Measurements from ENCODE around the gene REEP3. TPM values are rescaled to one million over a fixed set of nuclear protein-coding genes. Genes with fewer than 3 reads are reported as not detected.

The REEP3 gene
- total RNA-seq, 3 donors from 2014 or later (not counting 1 experiment from before 2014, with no cell fraction given) = 4.6 to 10.2 (median 8.3) TPM

DNA sequence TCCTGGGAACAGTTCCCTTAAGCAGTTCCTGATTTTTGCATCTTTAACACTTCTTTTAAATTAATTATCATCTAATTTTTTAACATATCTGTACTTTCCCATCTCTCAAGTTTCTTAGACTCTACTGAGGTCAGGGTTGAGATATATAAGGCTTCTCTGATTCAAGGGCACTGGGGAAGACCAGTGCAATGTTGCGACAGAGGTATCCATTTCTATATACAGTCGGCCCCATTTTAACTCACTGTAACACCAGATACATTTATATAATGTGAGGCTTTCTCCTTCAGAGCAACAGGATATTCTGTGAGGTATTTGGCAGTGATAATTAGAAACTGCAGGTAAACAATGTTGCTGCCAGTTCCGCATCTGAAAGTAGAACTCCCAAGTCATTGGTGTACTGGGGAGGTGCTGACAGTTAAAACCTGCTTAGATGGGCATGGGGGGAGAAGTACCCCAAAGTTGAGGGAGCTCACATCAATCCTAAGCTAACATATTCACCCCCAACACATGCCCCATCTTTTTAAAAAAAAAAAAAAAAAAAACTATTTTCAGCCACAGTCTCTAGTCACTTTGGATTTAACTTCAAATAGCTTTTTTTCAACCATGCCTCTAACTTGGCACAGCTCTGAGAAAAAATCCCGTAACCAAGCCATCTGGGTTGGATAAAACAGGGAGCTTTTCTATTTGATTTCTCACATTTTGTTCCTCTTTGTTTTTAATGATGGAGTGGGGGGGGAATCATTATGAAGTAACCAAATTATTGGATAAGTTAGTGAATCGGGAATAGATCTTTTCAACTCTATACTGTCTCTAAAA lies 62.9 kb downstream of the REEP3 start:
- ATAC-seq (no peak), DNase-seq (no peak)
- H3K36me3 ChIP-seq (ENCODE audit: control insufficient read depth, insufficient read depth, low read length) = no peaks in the 10 kb centered on the region
- H3K4me1 ChIP-seq (ENCODE audit: control insufficient read depth, insufficient read depth, low read length) = no peaks in the 10 kb centered on the region
- H3K4me3 ChIP-seq (ENCODE audit: low read length) = no peak overlapping the region
- WGBS (ENCODE audit: insufficient coverage) = 100% methylated on average over 2 of the region's 5 CpGs
- intact Hi-C loops (cut with micrococcal nuclease) = no loop called here
- TF ChIP-seq, protein P1, sequence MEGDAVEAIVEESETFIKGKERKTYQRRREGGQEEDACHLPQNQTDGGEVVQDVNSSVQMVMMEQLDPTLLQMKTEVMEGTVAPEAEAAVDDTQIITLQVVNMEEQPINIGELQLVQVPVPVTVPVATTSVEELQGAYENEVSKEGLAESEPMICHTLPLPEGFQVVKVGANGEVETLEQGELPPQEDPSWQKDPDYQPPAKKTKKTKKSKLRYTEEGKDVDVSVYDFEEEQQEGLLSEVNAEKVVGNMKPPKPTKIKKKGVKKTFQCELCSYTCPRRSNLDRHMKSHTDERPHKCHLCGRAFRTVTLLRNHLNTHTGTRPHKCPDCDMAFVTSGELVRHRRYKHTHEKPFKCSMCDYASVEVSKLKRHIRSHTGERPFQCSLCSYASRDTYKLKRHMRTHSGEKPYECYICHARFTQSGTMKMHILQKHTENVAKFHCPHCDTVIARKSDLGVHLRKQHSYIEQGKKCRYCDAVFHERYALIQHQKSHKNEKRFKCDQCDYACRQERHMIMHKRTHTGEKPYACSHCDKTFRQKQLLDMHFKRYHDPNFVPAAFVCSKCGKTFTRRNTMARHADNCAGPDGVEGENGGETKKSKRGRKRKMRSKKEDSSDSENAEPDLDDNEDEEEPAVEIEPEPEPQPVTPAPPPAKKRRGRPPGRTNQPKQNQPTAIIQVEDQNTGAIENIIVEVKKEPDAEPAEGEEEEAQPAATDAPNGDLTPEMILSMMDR (IDR thresholded peaks at IDR 0.05) = no peak
- no peaks in the 10 kb centered on the region for H3K9me3 ChIP-seq (ENCODE audit: control insufficient read depth, insufficient read depth, low read length)
- Mint-ChIP-seq H3K4me3 (no peak overlapping the region), H3K27ac (no peak overlapping the region), H3K36me3 (no peaks in the 10 kb centered on the region), H3K9me3 (no peaks in the 10 kb centered on the region), H3K27me3 (ENCODE audit: low read depth in 2 of 2) (no peaks in the 10 kb centered on the region), H3K4me1 (no peaks in the 10 kb centered on the region)
- H3K27me3 ChIP-seq (ENCODE audit: control insufficient read depth, insufficient read depth, low read length) = no peaks in the 10 kb centered on the region
- H3K27ac ChIP-seq (ENCODE audit: low read length) = no peak overlapping the region

DNA sequence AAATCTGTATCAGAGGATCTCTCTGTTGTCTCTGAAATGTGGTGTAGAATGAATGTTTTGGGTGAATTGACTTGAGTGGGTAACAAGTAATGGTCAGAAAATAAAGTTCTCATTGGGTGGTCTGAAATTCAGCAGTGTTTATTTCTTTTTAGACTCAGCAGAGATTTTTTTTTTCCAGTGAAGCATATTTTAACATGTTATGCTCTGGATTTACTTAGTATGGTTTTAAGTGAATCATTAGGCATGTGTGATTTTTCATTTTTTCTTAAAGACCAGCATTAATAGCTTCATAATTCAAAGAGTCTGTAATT lies 63.5 kb downstream of the REEP3 start:
- H3K36me3 Mint-ChIP-seq = no peaks in the 10 kb centered on the region
- DNase-seq = no peak
- no peaks in the 10 kb centered on the region for H3K4me1 ChIP-seq (ENCODE audit: control insufficient read depth, insufficient read depth, low read length)
- H3K36me3 ChIP-seq (ENCODE audit: control insufficient read depth, insufficient read depth, low read length) = no peaks in the 10 kb centered on the region
- no peaks in the 10 kb centered on the region for H3K9me3 Mint-ChIP-seq
- H3K4me1 Mint-ChIP-seq = no peaks in the 10 kb centered on the region
- H3K27me3 Mint-ChIP-seq (ENCODE audit: low read depth in 2 of 2) = no peaks in the 10 kb centered on the region
- no peaks in the 10 kb centered on the region for H3K9me3 ChIP-seq (ENCODE audit: control insufficient read depth, insufficient read depth, low read length)
- no peak overlapping the region for H3K27ac ChIP-seq (ENCODE audit: low read length)
- intact Hi-C loops (cut with micrococcal nuclease) = no loop called here
- no peaks in the 10 kb centered on the region for H3K27me3 ChIP-seq (ENCODE audit: control insufficient read depth, insufficient read depth, low read length)
- H3K4me3 Mint-ChIP-seq = no peak overlapping the region
- ATAC-seq = no peak
- TF ChIP-seq, protein P1 (IDR thresholded peaks at IDR 0.05) = no peak
- no peak overlapping the region for H3K27ac Mint-ChIP-seq
- H3K4me3 ChIP-seq (ENCODE audit: low read length) = no peak overlapping the region

DNA sequence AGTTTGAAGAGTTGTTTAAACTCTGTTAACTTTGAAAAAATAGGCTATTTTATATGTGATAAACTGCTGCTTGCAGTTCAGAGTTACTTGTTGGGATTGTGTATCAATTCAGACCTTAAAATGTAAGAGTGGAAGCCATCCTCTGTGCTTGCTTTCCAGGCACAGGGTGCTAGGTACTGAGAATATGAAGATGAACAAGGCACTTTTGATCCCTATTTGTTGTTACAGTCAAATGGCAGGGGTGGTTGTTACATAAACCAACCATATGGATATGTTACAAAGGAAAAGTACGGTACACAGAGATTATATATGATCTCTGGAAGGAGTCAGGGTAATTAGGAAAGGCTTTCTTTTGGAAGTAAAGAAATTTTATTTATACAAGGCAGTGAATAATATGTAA lies 63.8 kb downstream of the REEP3 start:
- DNase-seq = no peak
- H3K36me3 Mint-ChIP-seq = no peaks in the 10 kb centered on the region
- ATAC-seq = no peak
- TF ChIP-seq, protein P1 (IDR thresholded peaks at IDR 0.05) = no peak
- no peak overlapping the region for H3K4me3 Mint-ChIP-seq
- H3K9me3 Mint-ChIP-seq = no peaks in the 10 kb centered on the region
- no CpG with 5 or more reads among the region's 1 CpG for whole genome bisulfite sequencing (ENCODE audit: insufficient coverage)
- intact Hi-C loops (cut with micrococcal nuclease) = no loop called here
- Histone ChIP-seq H3K4me3 (ENCODE audit: low read length) (no peak overlapping the region), H3K36me3 (ENCODE audit: control insufficient read depth, insufficient read depth, low read length) (no peaks in the 10 kb centered on the region), H3K9me3 (ENCODE audit: control insufficient read depth, insufficient read depth, low read length) (no peaks in the 10 kb centered on the region), H3K27ac (ENCODE audit: low read length) (no peak overlapping the region), H3K27me3 (ENCODE audit: control insufficient read depth, insufficient read depth, low read length) (no peaks in the 10 kb centered on the region), H3K4me1 (ENCODE audit: control insufficient read depth, insufficient read depth, low read length) (no peaks in the 10 kb centered on the region)
- no peak overlapping the region for H3K27ac Mint-ChIP-seq
- no peaks in the 10 kb centered on the region for H3K4me1 Mint-ChIP-seq
- H3K27me3 Mint-ChIP-seq (ENCODE audit: low read depth in 2 of 2) = no peaks in the 10 kb centered on the region

DNA sequence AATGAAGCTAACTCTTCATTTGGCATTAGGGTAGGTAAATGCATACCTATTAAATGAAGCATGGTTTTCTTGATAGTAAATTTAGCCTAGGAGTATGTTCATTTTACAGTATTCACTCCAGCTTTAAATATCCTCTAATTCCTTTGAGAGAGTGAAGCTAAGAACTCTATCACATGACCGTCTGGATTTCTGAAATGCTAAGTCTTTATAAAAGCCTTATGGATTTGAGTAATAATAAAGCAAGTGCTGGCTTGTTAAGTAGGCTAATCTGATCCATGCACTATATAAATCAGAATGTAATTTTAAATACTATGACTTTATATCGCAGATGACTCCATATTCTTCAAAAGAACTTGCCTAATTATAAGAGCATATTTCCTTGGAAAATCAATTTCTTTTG lies 64.8 kb downstream of the REEP3 start:
- Mint-ChIP-seq H3K27me3 (ENCODE audit: low read depth in 2 of 2) (no peaks in the 10 kb centered on the region), H3K27ac (no peak overlapping the region), H3K4me1 (no peaks in the 10 kb centered on the region), H3K9me3 (no peaks in the 10 kb centered on the region), H3K4me3 (no peak overlapping the region), H3K36me3 (no peaks in the 10 kb centered on the region)
- no peaks in the 10 kb centered on the region for H3K9me3 ChIP-seq (ENCODE audit: control insufficient read depth, insufficient read depth, low read length)
- H3K27ac ChIP-seq (ENCODE audit: low read length) = no peak overlapping the region
- H3K4me3 ChIP-seq (ENCODE audit: low read length) = no peak overlapping the region
- ATAC-seq = no peak
- H3K4me1 ChIP-seq (ENCODE audit: control insufficient read depth, insufficient read depth, low read length) = no peaks in the 10 kb centered on the region
- TF ChIP-seq, protein P1 (IDR thresholded peaks at IDR 0.05) = no peak
- H3K36me3 ChIP-seq (ENCODE audit: control insufficient read depth, insufficient read depth, low read length) = no peaks in the 10 kb centered on the region
- intact Hi-C loops (cut with micrococcal nuclease) = no loop called here
- no CpG with 5 or more reads among the region's 2 CpGs for WGBS (ENCODE audit: insufficient coverage)
- DNase-seq = no peak
- no peaks in the 10 kb centered on the region for H3K27me3 ChIP-seq (ENCODE audit: control insufficient read depth, insufficient read depth, low read length)
